ENCODE measurements around the gene PPCDC.
"Not testable (repeated sequence)": the region's sequence is repeated elsewhere in the genome, so short reads cannot be mapped to it uniquely, and the experiment has no call there.

Gene PPCDC

GRCh38 chr15:75068748-75069147, 45.4 kb downstream of the PPCDC start:
- DNase-seq (ENCODE audit: low read depth), result no peak

DNA sequence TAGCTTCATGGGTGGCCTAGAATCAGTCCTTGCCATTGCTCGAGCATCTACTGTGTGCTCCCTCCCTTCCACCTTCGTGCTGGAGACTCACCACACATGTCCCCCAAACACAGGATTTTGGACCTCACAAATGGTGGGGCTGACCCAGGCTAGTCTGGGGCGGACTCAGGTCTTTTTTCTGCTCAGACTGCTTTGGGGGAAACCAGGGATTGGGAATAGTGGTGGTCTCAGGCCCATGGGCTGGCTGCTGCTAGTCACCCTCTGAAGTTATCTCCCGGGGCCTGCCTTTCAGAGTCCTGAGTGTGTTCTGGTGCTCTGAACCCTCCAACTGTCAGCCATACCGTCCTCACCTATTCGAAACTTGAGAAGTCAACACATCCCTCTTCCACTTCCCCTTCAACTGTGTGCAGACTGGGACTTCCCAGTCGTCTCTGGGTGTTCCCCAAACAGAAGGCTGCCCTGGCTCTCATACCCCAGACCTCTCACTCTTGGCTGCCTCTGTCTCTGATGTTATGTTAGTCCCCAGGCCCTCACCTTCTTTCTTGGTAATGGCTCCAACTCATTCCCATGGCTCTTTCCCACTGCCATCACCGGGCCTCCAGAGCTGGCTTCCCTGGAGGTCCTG, 46.0 kb downstream of the PPCDC start:
- DNase-seq (ENCODE audit: low read depth), result no peak

DNA sequence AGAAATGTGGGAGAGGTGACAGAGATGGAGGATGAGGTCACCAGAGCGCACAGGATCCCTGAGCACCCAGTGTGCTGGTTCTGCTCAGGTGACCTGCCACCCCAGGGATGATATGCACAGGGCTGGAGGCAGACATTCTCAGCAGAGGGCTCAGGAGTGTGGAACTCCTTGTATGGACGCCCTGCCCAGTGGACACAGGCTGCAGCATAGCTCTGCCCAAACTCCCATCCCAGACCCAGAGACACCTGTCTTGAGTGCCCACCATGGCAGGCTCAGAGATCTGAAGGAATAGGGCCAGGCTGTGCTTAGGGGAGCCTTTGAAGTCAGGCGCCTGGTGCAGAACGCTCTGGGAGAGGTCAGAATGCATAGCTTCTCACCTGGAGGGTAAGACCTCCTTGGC, 47.3 kb downstream of the PPCDC start:
- DNase-seq (ENCODE audit: low read depth), result no peak

- no peak for DNase-seq (ENCODE audit: low read depth)
Measured at GRCh38 chr15:75073197-75073596, 49.8 kb downstream of the PPCDC start.

GRCh38 chr15:75076277-75076676, 52.9 kb downstream of the PPCDC start:
- no peak for DNase-seq (ENCODE audit: low read depth)

- DNase-seq (ENCODE audit: low read depth), result not testable (repeated sequence)
Measured at GRCh38 chr15:75077551-75077961, 54.2 kb downstream of the PPCDC start.

DNA sequence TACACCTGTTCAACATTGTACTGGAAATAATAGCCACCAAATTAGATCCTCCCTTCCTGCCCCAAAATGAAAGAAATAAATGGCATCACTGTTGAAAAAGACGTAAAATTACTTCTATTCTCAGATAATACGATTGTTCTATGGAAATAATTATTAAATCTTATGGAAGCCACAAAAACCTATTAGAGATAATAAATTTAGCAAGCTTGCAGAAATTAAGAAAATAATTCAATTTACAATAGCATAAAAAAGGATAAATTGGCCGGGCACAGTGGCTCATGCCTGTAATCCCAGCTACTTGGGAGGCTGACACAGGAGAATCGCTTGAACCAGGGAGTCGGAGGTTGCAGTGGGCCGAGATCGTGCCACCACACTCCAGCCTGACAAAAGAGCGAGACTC, 57.8 kb downstream of the PPCDC start:
- DNase-seq (ENCODE audit: low read depth), result no peak

- no peak for DNase-seq (ENCODE audit: low read depth)
Measured at GRCh38 chr15:75082689-75083088, 59.3 kb downstream of the PPCDC start.

DNA sequence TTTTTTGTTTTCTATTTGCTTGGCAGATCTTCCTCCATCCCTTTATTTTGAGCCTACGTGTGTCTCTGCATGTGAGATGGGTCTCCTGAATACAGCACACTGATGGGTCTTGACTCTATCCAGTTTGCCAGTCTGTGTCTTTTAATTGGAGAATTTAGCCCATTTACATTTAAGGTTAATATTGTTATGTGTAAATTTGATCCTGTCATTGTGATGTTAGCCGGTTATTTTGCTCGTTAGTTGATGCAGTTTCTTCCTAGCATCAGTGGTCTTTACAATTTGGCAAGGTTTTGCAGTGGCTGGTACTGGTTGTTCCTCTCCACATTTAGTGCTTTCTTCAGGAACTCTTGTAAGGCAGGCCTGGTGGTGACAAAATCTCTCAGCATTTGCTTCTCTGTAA, 62.3 kb downstream of the PPCDC start:
- not testable (repeated sequence) for DNase-seq (ENCODE audit: low read depth)

DNA sequence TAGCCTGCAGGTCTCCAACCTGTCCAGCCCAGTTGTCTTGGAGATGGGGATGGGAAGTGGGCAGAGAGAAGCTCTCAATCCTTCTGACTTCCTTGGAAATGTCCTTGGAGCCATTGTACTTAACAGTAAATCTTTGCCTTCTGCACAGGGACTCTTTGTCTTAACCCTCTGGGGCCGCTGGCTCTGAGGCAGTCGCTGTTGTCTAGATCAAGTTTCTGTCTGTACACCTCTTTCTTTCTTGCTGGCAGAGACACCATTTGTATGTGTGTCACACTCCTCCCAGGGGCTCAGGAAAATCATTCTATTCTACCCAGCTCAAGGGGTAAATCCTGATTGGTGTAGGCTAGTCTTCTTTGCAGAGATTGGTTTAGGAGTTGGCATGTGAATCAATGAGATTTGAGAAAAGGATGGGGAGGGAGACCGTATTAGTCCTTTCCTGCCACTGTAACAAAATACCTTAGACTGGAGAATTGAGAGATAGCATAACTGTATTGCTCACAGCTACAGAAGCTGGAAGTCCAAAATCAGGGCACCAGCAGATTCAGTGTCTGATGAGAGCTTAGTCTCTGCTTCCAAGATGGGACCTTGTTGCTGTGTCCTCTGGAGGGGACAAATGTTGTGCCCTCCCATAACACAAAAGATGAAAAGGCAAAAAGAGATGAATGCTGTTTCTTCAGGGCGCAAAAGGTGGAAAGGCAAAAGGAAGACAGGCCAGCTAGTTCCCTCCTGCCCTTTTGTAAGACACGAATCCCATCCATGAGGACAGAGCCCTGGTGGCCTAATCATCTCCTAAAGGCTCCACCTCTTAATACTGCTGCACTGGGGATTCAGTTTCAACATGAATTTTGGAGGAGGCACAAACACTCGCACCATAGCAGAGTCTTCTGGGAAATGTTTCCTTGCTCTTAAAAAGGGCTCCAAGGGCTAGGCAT, 66.3 kb downstream of the PPCDC start:
- DNase-seq (ENCODE audit: low read depth), result no peak

- DNase-seq (ENCODE audit: low read depth), result no peak
Measured at GRCh38 chr15:75090388-75090734, 67.0 kb downstream of the PPCDC start.

DNA sequence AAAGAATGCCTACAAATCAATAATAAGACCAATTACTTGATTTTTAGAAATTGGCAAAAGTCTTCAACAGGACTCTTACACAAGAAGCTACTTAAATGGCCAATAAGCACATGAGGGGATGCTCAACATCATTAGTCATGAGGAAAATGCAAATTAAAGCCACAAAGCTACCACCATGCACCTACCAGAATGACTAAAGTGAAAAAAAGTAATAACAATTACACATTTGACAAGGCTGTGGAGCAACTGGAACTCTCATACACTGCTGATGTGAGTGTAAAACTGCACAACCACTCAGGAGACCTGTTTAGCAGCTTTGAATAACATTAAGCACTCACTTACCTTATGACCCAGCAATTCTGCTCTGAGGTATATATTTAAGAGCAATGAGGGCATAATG, 68.4 kb downstream of the PPCDC start:
- DNase-seq (ENCODE audit: low read depth), result no peak

DNA sequence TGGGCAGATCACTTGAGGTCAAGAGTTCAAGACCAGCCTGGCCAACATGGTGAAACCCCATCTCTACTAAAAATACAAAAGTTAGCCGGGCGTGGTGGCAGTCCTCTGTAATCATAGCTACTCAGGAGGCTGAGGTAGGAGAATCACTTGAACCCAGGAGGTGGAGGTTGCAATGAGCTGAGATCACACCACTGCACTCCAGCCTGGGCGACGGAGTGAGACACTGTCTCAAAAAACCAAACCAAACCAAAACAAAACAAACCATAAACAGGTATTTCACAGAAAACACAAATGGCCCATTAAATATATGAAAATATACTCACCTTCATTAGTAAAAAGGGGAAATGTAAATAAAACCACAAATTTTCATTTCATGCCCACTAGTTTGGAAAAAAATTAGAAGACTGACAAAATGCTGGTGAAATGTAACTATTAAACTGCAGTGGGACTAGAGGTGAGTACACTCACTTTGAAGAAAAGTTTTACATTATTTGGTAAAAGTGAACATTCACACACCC, 71.6 kb downstream of the PPCDC start:
- not testable (repeated sequence) for DNase-seq (ENCODE audit: low read depth)

GRCh38 chr15:75095594-75095993, 72.2 kb downstream of the PPCDC start:
- DNase-seq (ENCODE audit: low read depth), result no peak

DNA sequence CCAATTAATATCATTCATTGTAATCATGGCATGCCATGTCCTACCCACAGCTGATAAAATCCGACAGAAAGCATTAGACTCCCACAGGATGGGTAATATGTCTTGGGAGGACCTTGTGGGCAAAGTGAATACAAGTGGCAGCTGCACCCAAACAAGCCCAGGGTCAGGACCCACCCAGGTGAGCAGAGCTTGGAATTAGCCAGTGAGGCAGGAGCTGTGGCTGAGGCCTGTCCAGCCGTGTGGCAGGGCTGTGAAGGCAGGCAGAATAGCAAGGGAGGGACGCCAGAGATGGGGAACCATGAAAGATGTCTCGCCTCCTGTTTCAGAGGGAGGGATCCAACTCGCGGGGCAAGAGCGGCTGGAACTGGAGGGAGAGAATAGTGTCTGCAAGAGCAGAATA, 74.5 kb downstream of the PPCDC start:
- DNase-seq (ENCODE audit: low read depth), result no peak

- no peak for DNase-seq (ENCODE audit: low read depth)
Measured at GRCh38 chr15:75098404-75098803, 75.0 kb downstream of the PPCDC start.

Measured in activated T-helper 9 cell treated with anti-CD3 and anti-CD28 coated beads, Interleukin-2, amount 50 U/mL, for 16 hours (primary cell).